Naive thymus-derived CD8-positive, alpha-beta T cell (primary cell): Measurements from ENCODE around the gene CRYBG1. TPM values are rescaled to one million over a fixed set of nuclear protein-coding genes. Genes with fewer than 3 reads are reported as not detected.
"Not testable (repeated sequence)": the region's sequence is repeated elsewhere in the genome, so short reads cannot be mapped to it uniquely, and the experiment has no call there.

Experiments used
- ATAC-seq, 2 donors: fragments of 150-1000 bp; cut with Tn5 transposase in 1 of 2; sonication (Bioruptor Pico), chemical (Tn5 transposase) in 1 of 2; 1 replicate in 1 of 2; 2 replicates in 1 of 2; pipeline ENCODE4 v1.10.0; 2021; ENCODE audit warnings: mild to moderate bottlenecking in 2 of 2, moderate library complexity in 2 of 2
- POLR2A ChIA-PET: fragments of 350-600 bp; sonication (Branson Sonifier 250); formaldehyde crosslinking; loops from one replicate; lab custom pipeline; 2021; ENCODE audit warnings: antibody characterized with exemption; lab: Charles Lee
- DNase-seq, 10 donors: peaks; one replicate each; pipeline versions ENCODE4 v3.0.0 to v3.0.0-alpha.2; 2020 to 2022
- H3K27ac Mint-ChIP-seq, 10 donors: one replicate each; pipeline ENCODE4 v1.8.0; 2020 to 2022; ENCODE audit warnings: mild to moderate bottlenecking in 10 of 10, mixed read lengths in 10 of 10, moderate library complexity in 4 of 10, inconsistent platforms in 1 of 10
- H3K27me3 Mint-ChIP-seq, 5 donors: one replicate each; pipeline ENCODE4 v1.8.0; 2021 to 2022; ENCODE audit warnings: mixed read lengths in 5 of 5
- H3K36me3 Mint-ChIP-seq, 3 donors: one replicate each; pipeline ENCODE4 v1.8.0; 2020 to 2022; ENCODE audit warnings: mixed read lengths in 3 of 3, mild to moderate bottlenecking in 2 of 3, inconsistent platforms in 1 of 3
- H3K4me1 Mint-ChIP-seq, 4 donors: one replicate each; pipeline ENCODE4 v1.8.0; 2021 to 2022; ENCODE audit warnings: mixed read lengths in 4 of 4
- H3K4me3 Mint-ChIP-seq, 10 donors: one replicate each; pipeline ENCODE4 v1.8.0; 2020 to 2022; ENCODE audit warnings: mild to moderate bottlenecking in 10 of 10, mixed read lengths in 10 of 10, moderate library complexity in 6 of 10, inconsistent platforms in 1 of 10
- H3K9me3 Mint-ChIP-seq, 9 donors: one replicate each; pipeline ENCODE4 v1.8.0; 2020 to 2022; ENCODE audit warnings: mixed read lengths in 9 of 9, mild to moderate bottlenecking in 3 of 9, inconsistent platforms in 1 of 9, moderate library complexity in 1 of 9
- polyA plus RNA-seq, 3 donors: library from polyadenylated mRNA; unstranded; fragments of 300-500 nt; fragmentation: Illumina TruSeq; gene quantifications; one replicate each; pipeline ENCODE4 v1.2.3, GENCODE V29; 2021
- total RNA-seq, 8 experiments: library from RNA in 2 of 8; stranded (reverse) in 2 of 8; gene quantifications; one replicate each; pipeline ENCODE4 v1.2.3 and lab custom pipeline; 2021 to 2026

The CRYBG1 gene
- total and polyA plus RNA-seq, 5 experiments from 2014 or later: 10.1 to 28.2 (median 19.4) TPM

- Mint-ChIP-seq H3K27ac (peak overlapping the region in 4 of 10 donors; percentile 3 to 54 (median 23)), H3K36me3 (no peaks in the 10 kb centered on the region), H3K4me1 (peaks cover 6 to 32% (median 21%) of the 10 kb centered on the region in 4 donors), H3K27me3 (no peaks in the 10 kb centered on the region), H3K4me3 (peak overlapping the region in 4 of 10 donors; percentile 7 to 90 (median 34)), H3K9me3 (no peaks in the 10 kb centered on the region)
- DNase-seq (no peak), ATAC-seq (no peak)
- POLR2A ChIA-PET: interaction anchor here (1.6 to 7.2 kb wide), 2 partner anchors 15 to 59 kb away, joined by 7 to 231 read pairs; no protein-coding TSS in a partner anchor
Observed at GRCh38 chr6:106508277-106508676, 147.8 kb downstream of the CRYBG1 start.

GRCh38 chr6:106508834-106509233, 148.3 kb downstream of the CRYBG1 start:
- DNase-seq (no peak), ATAC-seq (no peak)
- Mint-ChIP-seq H3K36me3 (no peaks in the 10 kb centered on the region), H3K27ac (peak overlapping the region in 6 of 10 donors; percentile 18 to 99 (median 96)), H3K4me1 (peaks cover 7 to 38% (median 26%) of the 10 kb centered on the region in 4 donors), H3K9me3 (no peaks in the 10 kb centered on the region), H3K4me3 (peak overlapping the region in 8 of 10 donors; percentile 7 to 100 (median 66)), H3K27me3 (no peaks in the 10 kb centered on the region)
- POLR2A ChIA-PET: interaction anchor here (1.1 to 7.2 kb wide), 6 partner anchors 14 to 60 kb away, joined by 4 to 231 read pairs (median 10); no protein-coding TSS in a partner anchor

DNA sequence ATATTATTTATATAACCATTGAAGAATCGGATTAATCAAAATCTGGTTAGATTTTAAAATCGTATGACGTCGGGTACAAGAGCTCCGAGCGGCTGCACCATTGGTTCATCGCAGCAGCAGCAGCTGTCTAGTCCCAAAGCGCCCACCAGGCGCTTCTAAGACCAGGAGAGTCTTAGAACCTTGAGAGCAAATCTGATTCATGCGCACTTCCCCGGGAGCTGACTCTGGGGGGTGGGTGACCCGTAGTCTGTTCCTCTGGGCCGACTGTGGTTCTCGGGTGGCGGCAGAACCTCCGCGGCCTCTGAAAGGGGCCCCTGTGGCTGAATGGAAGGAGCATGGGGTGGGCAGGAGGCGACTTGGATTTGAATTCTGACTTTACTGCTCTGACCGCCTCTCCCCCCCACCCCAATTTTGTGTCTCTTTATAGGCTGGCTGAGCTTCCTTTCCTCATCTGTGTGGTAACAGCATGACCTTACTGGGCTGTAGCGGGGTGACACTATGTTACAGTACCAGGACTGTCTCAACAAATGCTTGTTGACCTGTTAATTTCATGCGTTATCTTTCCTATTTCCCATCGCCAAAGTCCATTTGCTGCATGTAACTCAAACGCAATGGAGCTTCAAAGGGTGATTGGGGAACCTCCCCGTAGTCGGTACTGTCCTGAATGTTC, 149.0 kb downstream of the CRYBG1 start:
- H3K4me1 Mint-ChIP-seq: peaks cover 12 to 45% (median 33%) of the 10 kb centered on the region in 4 donors
- H3K36me3 Mint-ChIP-seq: no peaks in the 10 kb centered on the region
- POLR2A ChIA-PET: interaction anchor here (0.6 to 7.2 kb wide), 8 partner anchors 13 to 518 kb away, joined by 3 to 231 read pairs (median 8); partner anchors contain the start of gene MTRES1
- ATAC-seq: peak; percentile 42
- no peaks in the 10 kb centered on the region for H3K9me3 Mint-ChIP-seq
- peak; percentile 36 to 85 (median 55) for DNase-seq
- no peaks in the 10 kb centered on the region for H3K27me3 Mint-ChIP-seq
- peak overlapping the region; percentile 89 to 100 (median 97) for H3K4me3 Mint-ChIP-seq
- peak overlapping the region; percentile 44 to 99 (median 92) for H3K27ac Mint-ChIP-seq

GRCh38 chr6:106510090-106510970, 149.8 kb downstream of the CRYBG1 start:
- H3K9me3 Mint-ChIP-seq: no peaks in the 10 kb centered on the region
- POLR2A ChIA-PET: interaction anchor here (1.1 to 7.2 kb wide), 10 partner anchors 13 to 518 kb away, joined by 3 to 231 read pairs (median 9); partner anchors contain the start of genes ATG5 and MTRES1
- peak; percentile 46 to 87 (median 68) for DNase-seq
- peak; percentile 46 to 51 for ATAC-seq
- peaks cover 14 to 52% (median 40%) of the 10 kb centered on the region in 4 donors for H3K4me1 Mint-ChIP-seq
- H3K36me3 Mint-ChIP-seq: no peaks in the 10 kb centered on the region
- peak overlapping the region; percentile 72 to 99 (median 92) for H3K27ac Mint-ChIP-seq
- H3K27me3 Mint-ChIP-seq: no peaks in the 10 kb centered on the region
- peak overlapping the region; percentile 89 to 100 (median 97) for H3K4me3 Mint-ChIP-seq

DNA sequence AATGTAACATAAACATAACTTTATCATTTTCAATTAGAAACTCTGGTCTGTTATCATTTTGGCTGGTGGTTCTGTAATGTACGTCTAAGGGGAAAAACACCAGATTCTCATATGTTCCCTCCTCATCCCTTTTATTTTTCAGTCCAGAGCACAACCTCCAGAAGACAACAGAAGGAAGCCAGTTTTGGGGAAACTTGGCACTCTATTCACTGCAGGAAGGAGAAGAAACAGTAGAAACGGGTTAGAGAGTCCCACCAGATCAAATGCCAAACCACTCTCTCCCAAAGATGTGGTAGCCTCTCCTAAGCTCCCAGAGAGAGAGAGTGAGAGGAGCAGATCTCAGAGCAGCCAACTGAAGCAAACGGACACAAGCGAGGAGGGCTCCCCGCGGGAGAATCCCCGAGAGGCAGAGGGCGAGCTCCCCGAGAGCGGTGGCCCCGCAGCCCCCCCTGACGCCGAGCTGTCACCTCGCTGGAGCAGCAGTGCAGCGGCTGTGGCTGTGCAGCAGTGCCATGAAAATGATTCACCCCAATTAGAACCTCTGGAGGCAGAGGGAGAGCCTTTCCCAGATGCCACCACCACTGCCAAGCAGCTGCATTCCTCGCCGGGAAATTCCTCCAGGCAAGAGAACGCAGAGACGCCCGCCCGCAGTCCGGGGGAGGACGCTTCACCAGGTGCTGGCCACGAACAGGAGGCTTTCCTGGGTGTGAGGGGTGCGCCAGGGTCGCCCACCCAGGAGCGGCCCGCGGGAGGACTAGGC, 151.0 kb downstream of the CRYBG1 start:
- DNase-seq (peak; percentile 22 to 69 (median 46)), ATAC-seq (peak; percentile 28 to 31)
- H3K4me3 Mint-ChIP-seq: peak overlapping the region; percentile 89 to 100 (median 97)
- peaks cover 18 to 62% (median 48%) of the 10 kb centered on the region in 4 donors for H3K4me1 Mint-ChIP-seq
- POLR2A ChIA-PET: interaction anchor here (0.8 to 7.2 kb wide), 9 partner anchors 10 to 186 kb away, joined by 3 to 231 read pairs (median 8); partner anchors contain the start of gene ATG5
- no peaks in the 10 kb centered on the region for H3K9me3 Mint-ChIP-seq
- H3K36me3 Mint-ChIP-seq: no peaks in the 10 kb centered on the region
- H3K27ac Mint-ChIP-seq: peak overlapping the region; percentile 87 to 99 (median 96)
- H3K27me3 Mint-ChIP-seq: no peaks in the 10 kb centered on the region

- H3K4me3 Mint-ChIP-seq: peak overlapping the region; percentile 89 to 100 (median 97)
- no peaks in the 10 kb centered on the region for H3K27me3 Mint-ChIP-seq
- H3K36me3 Mint-ChIP-seq: no peaks in the 10 kb centered on the region
- ATAC-seq (peak; percentile 66 to 69), DNase-seq (peak; percentile 69 to 87 (median 78))
- POLR2A ChIA-PET: interaction anchor here (0.8 to 7.2 kb wide), 10 partner anchors 11 to 187 kb away, joined by 3 to 231 read pairs (median 6); partner anchors contain the start of gene ATG5
- peaks cover 20 to 69% (median 53%) of the 10 kb centered on the region in 4 donors for H3K4me1 Mint-ChIP-seq
- H3K9me3 Mint-ChIP-seq: no peaks in the 10 kb centered on the region
- H3K27ac Mint-ChIP-seq: peak overlapping the region; percentile 90 to 99 (median 97)
Observed at GRCh38 chr6:106512048-106512967, 151.8 kb downstream of the CRYBG1 start.

GRCh38 chr6:106512968-106513574, 152.6 kb downstream of the CRYBG1 start:
- no peaks in the 10 kb centered on the region for H3K36me3 Mint-ChIP-seq
- DNase-seq (peak in 1 of 10 donors; percentile 19), ATAC-seq (no peak)
- POLR2A ChIA-PET: interaction anchor here (1.0 to 7.2 kb wide), 6 partner anchors 10 to 187 kb away, joined by 3 to 231 read pairs (median 8); partner anchors contain the start of gene ATG5
- H3K27ac Mint-ChIP-seq: peak overlapping the region; percentile 90 to 99 (median 97)
- H3K9me3 Mint-ChIP-seq: no peaks in the 10 kb centered on the region
- peak overlapping the region; percentile 89 to 100 (median 97) for H3K4me3 Mint-ChIP-seq
- no peaks in the 10 kb centered on the region for H3K27me3 Mint-ChIP-seq
- H3K4me1 Mint-ChIP-seq: peaks cover 20 to 75% (median 56%) of the 10 kb centered on the region in 4 donors

- ATAC-seq (no peak), DNase-seq (peak in 1 of 10 donors; percentile 21)
- Mint-ChIP-seq H3K4me3 (peak overlapping the region; percentile 89 to 100 (median 97)), H3K27ac (peak overlapping the region; percentile 90 to 99 (median 97)), H3K9me3 (no peaks in the 10 kb centered on the region), H3K27me3 (no peaks in the 10 kb centered on the region), H3K36me3 (no peaks in the 10 kb centered on the region), H3K4me1 (peaks cover 20 to 79% (median 63%) of the 10 kb centered on the region in 4 donors)
- POLR2A ChIA-PET: interaction anchor here (0.6 to 7.2 kb wide), 3 partner anchors 9 to 1267 kb away, joined by 3 to 231 read pairs (median 3); partner anchors contain the start of gene ATG5
Observed at GRCh38 chr6:106513808-106514582, 153.5 kb downstream of the CRYBG1 start.

- H3K27ac Mint-ChIP-seq: peak overlapping the region; percentile 35 to 99 (median 96)
- POLR2A ChIA-PET: interaction anchor here (7.2 kb wide), 1 partner anchor 8 kb away, joined by 231 read pairs; no protein-coding TSS in a partner anchor
- peak overlapping the region; percentile 89 to 100 (median 97) for H3K4me3 Mint-ChIP-seq
- H3K9me3 Mint-ChIP-seq: no peaks in the 10 kb centered on the region
- H3K36me3 Mint-ChIP-seq: no peaks in the 10 kb centered on the region
- DNase-seq (no peak), ATAC-seq (no peak)
- peaks cover 23 to 79% (median 67%) of the 10 kb centered on the region in 4 donors for H3K4me1 Mint-ChIP-seq
- H3K27me3 Mint-ChIP-seq: no peaks in the 10 kb centered on the region
Observed at GRCh38 chr6:106514583-106514885, 154.0 kb downstream of the CRYBG1 start.

- Mint-ChIP-seq H3K4me1 (peaks cover 28 to 80% (median 69%) of the 10 kb centered on the region in 4 donors), H3K4me3 (peak overlapping the region in 6 of 10 donors; percentile 41 to 100 (median 96)), H3K27ac (peak overlapping the region in 8 of 10 donors; percentile 78 to 99 (median 90))
- H3K9me3 Mint-ChIP-seq, H3K27me3 Mint-ChIP-seq, ATAC-seq, H3K36me3 Mint-ChIP-seq, DNase-seq: not testable (repeated sequence)
- POLR2A ChIA-PET: interaction anchor here (0.6 to 1.3 kb wide), 3 partner anchors 10 to 51 kb away, joined by 3 read pairs; no protein-coding TSS in a partner anchor
Observed at GRCh38 chr6:106515582-106515981, 155.1 kb downstream of the CRYBG1 start.
